ENCODE data around the gene MALT1. TPM values are rescaled to one million over a fixed set of nuclear protein-coding genes. Genes with fewer than 3 reads are reported as not detected.

The MALT1 gene
- total RNA-seq, 1 donor from 2014 or later, result 14.1 TPM

GRCh38 chr18:58654896-58655614 is 16.2 kb upstream of the MALT1 start:
- peaks cover 6% of the 10 kb centered on the region for H3K9me3 Mint-ChIP-seq (ENCODE audit: low read depth)
- no peaks in the 10 kb centered on the region for H3K36me3 Mint-ChIP-seq (ENCODE audit: insufficient read depth)
- H3K27ac Mint-ChIP-seq, result no peak overlapping the region
- no peak overlapping the region for H3K4me3 Mint-ChIP-seq (ENCODE audit: low read depth)
- DNase-seq (ENCODE audit: low spot score, unreplicated experiment), result no peak
- H3K4me1 Mint-ChIP-seq (ENCODE audit: low read depth), result no peaks in the 10 kb centered on the region
- TF ChIP-seq CTCF (IDR thresholded peaks at IDR 0.05; ENCODE audit: unreplicated experiment), result no peak
- no peaks in the 10 kb centered on the region for H3K27me3 Mint-ChIP-seq

DNA sequence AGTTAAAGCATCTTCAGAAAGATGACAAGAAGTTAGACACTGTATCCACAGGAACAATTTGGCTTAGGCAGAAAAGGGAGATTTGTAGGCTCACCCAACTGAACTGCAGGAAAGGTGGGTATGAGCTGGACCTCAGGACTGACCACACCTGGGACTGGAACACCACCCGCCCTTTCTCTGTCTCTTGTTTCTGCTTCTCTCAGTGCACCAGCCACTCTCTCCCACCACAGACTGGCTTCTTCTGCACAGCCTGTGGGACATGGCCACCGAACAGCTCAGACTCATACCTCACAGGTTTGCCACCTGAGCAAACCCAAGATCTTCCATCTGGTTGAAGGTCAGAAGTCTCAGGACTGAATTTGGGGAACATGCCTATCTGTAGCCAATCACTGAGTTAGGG is 14.2 kb upstream of the MALT1 start:
- Mint-ChIP-seq H3K4me3 (ENCODE audit: low read depth) (no peak overlapping the region), H3K9me3 (ENCODE audit: low read depth) (peaks cover 6% of the 10 kb centered on the region), H3K27ac (no peak overlapping the region), H3K36me3 (ENCODE audit: insufficient read depth) (no peaks in the 10 kb centered on the region), H3K27me3 (no peaks in the 10 kb centered on the region), H3K4me1 (ENCODE audit: low read depth) (no peaks in the 10 kb centered on the region)
- no peak for TF ChIP-seq CTCF (IDR thresholded peaks at IDR 0.05; ENCODE audit: unreplicated experiment)
- no peak for DNase-seq (ENCODE audit: low spot score, unreplicated experiment)

- DNase-seq (ENCODE audit: low spot score, unreplicated experiment), result no peak
- Mint-ChIP-seq H3K27ac (no peak overlapping the region), H3K4me1 (ENCODE audit: low read depth) (no peaks in the 10 kb centered on the region), H3K4me3 (ENCODE audit: low read depth) (no peak overlapping the region), H3K27me3 (no peaks in the 10 kb centered on the region), H3K36me3 (ENCODE audit: insufficient read depth) (no peaks in the 10 kb centered on the region), H3K9me3 (ENCODE audit: low read depth) (peaks cover 6% of the 10 kb centered on the region)
- TF ChIP-seq CTCF (IDR thresholded peaks at IDR 0.05; ENCODE audit: unreplicated experiment), result no peak
Observed at GRCh38 chr18:58657494-58657893, 13.8 kb upstream of the MALT1 start.

DNA sequence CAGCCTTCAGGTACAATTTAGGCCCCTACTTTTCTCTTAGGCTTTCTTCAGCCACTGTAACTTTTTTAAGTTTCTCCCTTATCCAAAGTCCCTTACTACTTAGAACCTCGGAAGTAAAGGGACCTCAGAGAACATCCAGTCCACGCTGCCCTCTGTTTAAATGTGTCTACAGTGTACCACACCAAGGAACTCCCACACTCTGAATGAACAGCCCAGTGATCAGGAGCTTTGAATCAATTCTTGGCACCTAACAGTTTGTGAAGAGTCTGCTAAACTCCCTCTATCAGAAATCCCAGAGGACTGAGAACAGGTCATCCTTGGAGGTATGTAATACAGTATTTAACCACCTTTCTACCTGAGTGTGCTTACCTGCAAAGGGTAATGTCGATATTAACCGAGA is 11.6 kb upstream of the MALT1 start:
- no peak for DNase-seq (ENCODE audit: low spot score, unreplicated experiment)
- peaks cover 3% of the 10 kb centered on the region for H3K27me3 Mint-ChIP-seq
- no peaks in the 10 kb centered on the region for H3K36me3 Mint-ChIP-seq (ENCODE audit: insufficient read depth)
- no peak overlapping the region for H3K4me3 Mint-ChIP-seq (ENCODE audit: low read depth)
- no peak overlapping the region for H3K27ac Mint-ChIP-seq
- no peak for TF ChIP-seq CTCF (IDR thresholded peaks at IDR 0.05; ENCODE audit: unreplicated experiment)
- H3K9me3 Mint-ChIP-seq (ENCODE audit: low read depth), result peaks cover 4% of the 10 kb centered on the region
- H3K4me1 Mint-ChIP-seq (ENCODE audit: low read depth), result no peaks in the 10 kb centered on the region

GRCh38 chr18:58660915-58661314 is 10.3 kb upstream of the MALT1 start:
- Mint-ChIP-seq H3K4me3 (ENCODE audit: low read depth) (no peak overlapping the region), H3K9me3 (ENCODE audit: low read depth) (no peaks in the 10 kb centered on the region), H3K27me3 (peaks cover 3% of the 10 kb centered on the region), H3K4me1 (ENCODE audit: low read depth) (no peaks in the 10 kb centered on the region), H3K27ac (no peak overlapping the region), H3K36me3 (ENCODE audit: insufficient read depth) (no peaks in the 10 kb centered on the region)
- DNase-seq (ENCODE audit: low spot score, unreplicated experiment), result no peak
- TF ChIP-seq CTCF (IDR thresholded peaks at IDR 0.05; ENCODE audit: unreplicated experiment), result no peak
